AML-193 (cell line): Measurements from ENCODE around the gene ARHGEF28.

Source experiments
- DNase-seq, 2 experiments: peaks; one replicate each; lab custom pipeline; 2025; lab: John Stamatoyannopoulos, UW

The ARHGEF28 gene

GRCh38 chr5:73623060-73623459, 2.9 kb upstream of the ARHGEF28 start:
- no peak for DNase-seq

DNA sequence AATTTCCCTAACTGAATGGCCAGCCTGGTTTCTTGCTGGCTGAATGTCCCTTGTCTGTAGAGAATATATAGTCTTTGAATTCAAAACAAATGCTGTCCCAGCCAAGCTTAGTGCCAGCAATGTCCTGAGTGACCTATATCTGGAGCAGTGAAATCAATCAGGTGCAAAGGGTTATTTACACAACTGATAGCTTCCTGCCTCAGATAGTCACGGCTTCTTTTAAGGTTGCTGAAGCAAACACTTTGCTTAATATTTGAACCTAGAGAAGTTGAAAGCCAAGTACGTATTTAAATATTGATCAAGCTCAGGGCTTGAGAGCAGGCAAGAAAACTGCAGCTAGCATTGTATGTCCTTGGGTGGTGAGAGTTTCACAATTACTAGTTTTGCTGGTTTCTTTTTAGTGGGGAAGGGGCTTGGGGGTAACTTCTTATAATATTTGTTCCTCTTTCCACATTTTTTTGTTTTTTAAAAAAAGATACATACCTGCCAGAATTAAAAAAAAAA, 2.0 kb upstream of the ARHGEF28 start:
- DNase-seq, result no peak

GRCh38 chr5:73624888-73625287, 1.1 kb upstream of the ARHGEF28 start:
- DNase-seq, result no peak

DNA sequence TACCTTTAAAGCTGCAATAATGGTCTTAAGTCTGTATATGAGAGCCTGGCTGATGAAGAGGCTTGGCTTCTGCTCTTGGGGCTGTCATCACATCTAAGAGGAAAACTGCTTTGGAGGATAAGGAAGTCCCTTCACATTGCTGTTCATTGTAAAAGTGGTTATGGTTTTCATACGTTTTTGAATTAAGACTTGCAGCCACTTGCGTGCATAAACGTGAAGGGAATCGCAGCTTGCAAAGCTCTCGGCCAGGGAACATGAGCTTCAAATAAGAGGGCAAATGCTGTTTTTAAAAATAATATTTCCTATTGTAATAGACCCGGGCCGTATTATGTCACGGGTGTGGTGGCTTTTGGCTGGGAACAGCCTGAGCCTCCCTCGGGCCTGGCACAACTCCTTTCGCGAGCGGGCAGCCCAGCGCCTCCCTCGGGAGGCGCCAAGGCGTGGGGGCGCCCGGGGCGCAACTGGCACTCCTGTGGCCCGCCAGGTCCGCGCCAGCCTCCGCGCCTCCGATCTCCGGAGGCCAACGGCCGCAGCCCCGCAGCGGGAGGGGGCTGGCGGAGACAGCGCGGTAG, 538 bp upstream of the ARHGEF28 start:
- DNase-seq, result no peak

DNA sequence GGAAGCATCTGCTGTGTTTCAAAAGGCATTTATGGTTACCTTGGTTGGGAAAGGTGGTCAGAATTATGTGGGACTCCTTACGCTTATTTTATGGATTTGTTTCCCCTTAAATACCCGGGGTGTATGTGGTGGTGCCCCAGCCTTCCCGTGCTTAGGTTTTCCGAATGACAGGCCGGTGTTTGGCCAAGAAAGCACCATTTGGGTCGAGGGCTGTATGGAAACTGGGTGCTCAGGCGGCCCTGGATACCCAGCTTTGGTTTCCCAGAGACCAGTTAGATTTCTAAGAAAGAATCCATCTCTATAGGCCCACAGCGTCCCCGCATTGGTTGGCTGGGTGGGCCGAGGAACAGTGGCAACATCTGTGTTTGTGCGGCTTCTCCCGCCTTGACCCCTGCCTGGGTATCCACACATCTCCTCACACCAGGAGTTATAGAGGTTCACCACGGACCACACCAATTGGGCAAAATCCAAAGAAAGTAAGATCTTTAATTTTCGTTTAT, 868 bp downstream of the ARHGEF28 start:
- no peak for DNase-seq

GRCh38 chr5:73629456-73629855, 3.5 kb downstream of the ARHGEF28 start:
- DNase-seq, result no peak

GRCh38 chr5:73630765-73631164, 4.8 kb downstream of the ARHGEF28 start:
- no peak for DNase-seq

DNA sequence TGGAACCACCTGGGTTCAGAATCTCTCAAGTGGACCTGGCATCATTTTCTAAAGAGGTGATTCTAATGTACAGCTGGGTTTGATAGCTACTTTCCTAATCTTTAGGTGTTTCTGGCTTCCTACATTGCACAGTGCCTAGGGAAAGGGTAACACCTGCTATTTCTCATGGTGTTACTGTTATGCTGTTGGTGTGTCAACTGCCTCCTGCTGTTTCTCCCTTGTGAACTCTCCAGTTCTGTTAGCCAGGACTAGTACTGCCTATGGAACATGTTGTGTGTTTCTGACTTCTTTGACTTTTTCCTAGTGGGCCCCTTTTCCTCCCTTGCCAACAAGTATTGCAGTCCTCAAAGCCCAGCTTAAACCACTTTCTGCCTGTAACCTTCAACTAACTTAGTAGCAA, 5.5 kb downstream of the ARHGEF28 start:
- no peak for DNase-seq

DNA sequence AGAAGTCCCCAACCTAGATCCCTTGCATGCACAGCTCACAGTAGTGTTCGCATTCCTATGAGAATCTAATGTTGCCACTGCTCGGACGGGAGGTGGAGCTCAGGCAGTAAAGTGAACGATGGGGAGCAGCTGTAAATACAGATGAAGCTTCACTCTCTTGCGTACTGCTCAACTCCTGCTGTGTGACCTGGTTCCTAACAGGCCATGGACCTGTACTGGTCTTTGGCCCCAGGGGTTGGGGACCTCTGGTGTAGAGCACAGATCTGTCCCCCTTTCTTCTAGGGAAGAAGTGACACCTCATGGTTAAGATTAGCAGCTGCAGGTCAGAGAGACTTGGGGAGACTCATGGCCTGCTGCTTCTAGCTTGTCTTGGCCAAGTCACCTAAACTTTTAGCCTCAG, 7.1 kb downstream of the ARHGEF28 start:
- no peak for DNase-seq

DNA sequence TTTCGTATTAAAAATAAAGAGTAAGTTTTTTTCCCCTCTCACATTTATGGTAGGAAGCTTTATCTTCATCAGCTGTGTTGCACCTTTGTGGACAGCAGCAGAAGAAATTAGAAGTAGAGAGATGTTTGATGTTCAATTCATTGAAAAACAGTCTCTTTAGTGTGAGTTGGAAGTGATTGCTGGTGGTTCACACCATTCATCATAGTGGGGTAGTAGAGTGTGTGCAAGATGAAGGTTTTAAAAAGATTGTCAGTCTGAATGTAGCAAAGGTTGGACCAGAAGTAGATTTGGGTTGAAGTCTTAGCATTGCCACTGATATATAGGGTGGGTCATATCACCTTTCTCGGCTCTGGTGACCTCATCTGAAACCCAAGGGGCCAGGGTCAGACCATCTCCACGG, 10.4 kb downstream of the ARHGEF28 start:
- no peak for DNase-seq

DNA sequence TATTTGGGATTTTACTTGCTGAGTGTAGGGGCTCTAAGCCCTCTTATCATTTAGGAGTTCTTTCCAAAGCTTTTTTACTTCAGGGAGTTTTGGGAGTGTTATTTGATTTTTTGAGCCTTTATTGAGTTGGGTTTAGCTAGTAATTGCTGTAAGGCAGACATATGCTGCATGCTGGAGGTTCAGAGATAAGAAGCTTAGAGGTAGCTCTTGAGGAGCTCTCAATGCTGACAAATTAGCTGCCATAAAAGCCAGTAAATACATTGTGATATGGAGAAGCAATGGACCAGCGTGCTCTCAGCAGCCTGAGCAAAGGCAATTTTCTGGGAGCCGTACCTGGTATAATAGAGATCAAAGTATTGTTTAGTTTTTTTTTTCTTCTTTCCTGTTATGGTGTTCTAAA, 11.6 kb downstream of the ARHGEF28 start:
- no peak for DNase-seq

DNA sequence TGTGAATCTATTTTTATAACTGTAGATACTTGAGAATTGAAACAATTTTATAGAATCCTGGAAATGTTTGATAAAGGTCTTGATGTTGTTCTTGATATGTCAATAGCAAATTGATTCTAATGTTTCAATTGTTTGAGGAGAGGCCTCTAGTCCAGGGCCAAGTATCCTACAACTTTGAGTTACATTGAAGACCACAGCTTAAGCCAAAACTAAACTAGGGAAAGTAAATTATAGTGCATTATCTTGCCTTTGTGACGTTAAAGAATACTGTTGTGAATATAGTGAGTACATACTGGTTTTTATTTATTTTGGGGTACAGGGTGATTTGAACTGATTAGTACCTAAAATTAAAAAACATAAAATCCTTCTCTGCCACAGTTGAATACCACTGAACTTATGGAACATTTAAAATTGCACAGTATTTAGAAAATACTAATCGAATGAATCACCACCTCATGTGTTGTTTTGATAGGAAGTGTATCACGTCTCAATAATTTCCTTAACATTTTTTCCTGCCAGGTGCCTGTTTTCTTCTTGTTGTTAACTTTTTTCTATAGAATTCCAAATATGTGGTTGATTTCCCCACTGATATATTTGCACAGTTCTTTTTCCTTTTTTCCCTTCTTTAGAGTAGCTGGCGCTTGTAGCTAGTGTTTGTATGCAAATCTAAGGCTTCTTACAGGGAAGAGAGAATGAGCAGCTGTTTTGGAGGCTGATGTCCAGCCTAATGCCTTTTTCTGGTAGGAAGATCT, 12.5 kb downstream of the ARHGEF28 start:
- DNase-seq, result no peak

DNA sequence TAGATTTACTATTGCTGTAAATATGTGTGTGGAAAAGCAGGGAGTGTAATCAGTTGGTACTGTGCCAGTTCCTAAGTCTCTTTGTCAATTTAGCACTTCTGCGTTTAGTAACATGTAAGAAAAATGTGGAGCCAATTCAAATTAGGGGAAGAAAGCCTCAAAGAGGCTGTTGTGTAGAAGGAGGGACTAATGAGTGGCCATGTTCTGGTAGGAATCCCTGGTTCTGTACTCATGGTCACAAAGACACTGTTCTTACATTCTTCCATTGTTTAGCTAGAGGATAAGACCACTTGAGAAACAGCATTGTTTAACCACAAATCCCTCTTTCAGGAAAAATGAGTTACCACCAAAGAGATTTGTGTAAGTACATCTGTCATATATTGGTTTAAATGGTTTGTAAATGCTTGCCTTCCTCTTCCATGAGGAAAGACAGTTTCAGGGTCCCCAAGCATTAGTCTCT, 14.9 kb downstream of the ARHGEF28 start:
- no peak for DNase-seq

DNA sequence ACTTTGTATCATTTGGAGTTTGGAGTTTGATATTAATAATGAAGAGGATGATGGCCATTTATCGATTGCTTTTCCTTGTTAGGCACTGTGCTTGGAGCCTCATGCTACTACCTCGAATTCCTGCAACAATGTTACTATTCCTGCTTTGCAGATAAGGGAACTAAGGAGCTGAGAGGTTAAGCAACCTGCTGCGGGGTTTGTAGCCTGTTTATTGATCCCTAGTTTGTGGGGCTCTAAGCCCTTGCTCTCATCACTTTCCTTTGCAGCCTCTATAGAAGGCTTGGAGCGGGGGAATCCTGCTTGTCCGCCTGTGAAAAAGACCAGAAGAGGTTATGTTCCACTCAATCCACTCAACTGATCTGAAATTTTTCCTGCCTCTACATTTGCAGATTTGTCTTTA, 15.8 kb downstream of the ARHGEF28 start:
- DNase-seq, result no peak

GRCh38 chr5:73642344-73642743, 16.3 kb downstream of the ARHGEF28 start:
- no peak for DNase-seq

DNA sequence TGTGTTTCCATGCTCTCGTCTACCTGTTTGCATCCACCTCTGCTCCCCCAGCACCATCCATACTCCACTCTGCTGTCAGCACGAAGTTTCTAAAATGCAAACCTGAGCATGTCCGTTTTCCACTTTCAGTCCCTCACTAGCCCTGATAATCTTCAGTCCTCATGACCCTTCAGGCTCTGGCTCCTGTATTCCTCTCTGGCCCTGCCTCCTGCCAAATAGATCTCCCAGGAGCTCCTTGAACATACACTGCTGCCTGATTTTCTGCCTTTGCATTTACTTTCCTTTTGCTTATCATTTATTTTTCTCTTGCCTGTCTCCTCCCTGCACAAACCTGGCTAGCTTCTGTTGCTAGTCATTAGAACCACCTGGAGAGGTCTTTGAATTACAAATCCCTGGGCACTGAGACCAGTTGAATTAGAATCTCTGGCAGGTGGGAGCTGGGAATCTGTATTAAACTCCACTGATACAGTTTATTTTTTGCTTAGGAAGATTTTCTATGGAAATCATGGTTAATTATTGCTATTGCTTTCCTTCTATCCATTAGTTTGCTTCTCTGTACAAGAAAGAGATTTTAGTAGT, 18.5 kb downstream of the ARHGEF28 start:
- DNase-seq, result no peak

- DNase-seq, result no peak
Observed at GRCh38 chr5:73647721-73648120, 21.7 kb downstream of the ARHGEF28 start.

DNA sequence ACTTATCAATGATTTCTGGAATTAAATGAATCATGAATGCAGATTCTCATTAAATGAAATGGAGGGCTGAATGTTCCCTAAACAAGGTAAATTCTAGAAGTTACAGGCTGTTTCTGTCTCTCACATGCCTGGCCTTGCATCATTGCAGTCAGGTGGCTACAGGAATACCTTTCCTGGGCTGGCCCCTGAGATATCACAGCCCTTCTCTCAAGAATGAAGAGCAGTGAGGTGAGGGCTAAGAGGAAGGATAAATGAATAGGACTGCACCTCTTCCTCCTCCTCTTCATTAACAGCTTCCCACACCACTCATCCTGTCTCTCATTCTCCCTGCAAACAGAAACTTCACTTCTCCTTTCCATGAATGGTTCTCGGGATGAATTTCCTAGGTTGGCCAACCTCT, 22.5 kb downstream of the ARHGEF28 start:
- DNase-seq, result no peak

- DNase-seq, result no peak
Observed at GRCh38 chr5:73649926-73650325, 23.9 kb downstream of the ARHGEF28 start.

GRCh38 chr5:73652391-73652790, 26.4 kb downstream of the ARHGEF28 start:
- DNase-seq, result no peak

DNA sequence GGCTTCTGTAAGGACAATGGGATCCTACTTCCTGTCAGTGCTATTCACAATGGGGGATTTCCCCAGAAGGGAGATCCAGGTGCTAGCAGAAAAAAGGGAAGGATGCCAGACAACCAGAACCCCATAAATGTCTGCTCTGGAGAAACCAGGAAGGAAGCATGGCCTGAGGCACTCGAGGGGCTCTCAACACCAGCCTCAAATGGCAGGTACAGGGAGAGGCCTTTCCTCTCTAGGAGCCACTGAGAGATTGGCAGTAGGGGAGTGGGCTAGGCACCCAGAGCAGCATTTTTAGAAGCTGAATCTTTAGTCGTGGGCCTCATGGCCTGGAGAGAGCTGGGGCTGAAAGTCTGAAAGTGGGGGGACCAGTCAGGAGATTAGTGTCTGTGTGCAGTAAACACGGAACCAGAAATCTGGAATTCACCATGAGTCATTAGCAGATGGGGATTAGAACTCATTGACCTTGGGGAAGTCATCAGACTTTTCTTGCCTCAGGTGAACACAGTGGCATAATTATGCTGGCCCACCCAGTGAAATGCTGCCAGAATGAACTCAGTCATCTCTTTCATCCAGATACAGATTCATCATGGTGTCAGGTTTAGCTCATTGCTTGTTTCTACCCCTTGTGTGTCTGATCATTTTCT, 28.3 kb downstream of the ARHGEF28 start:
- no peak for DNase-seq

DNA sequence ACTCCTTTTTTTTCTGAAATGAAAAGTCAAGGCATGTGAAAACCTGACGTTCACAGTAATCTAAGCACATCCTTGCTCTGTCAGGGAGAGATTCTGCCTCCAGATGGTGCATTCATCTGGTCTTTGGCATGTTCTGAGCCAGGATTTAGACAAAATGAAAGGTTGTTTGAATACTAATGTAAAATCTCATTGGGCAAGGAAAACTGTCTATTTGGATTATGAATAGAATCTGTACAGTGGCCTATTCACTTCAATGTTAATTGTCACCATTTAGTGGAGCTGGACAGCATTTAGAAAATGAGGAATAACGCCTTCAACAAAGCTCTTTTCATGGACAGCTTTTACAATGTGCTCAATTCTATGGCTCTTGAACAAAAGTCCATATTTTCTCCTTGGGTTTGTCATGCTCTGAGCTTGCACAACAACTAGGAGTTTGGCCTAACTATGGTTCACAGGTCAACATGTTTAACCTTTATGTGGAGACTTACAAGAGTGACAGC, 28.9 kb downstream of the ARHGEF28 start:
- DNase-seq, result no peak
